Coronary artery (tissue), 2 donors: ENCODE measurements around the gene CCS.

ENCODE experiments used
- DNase-seq: peaks from one replicate; pipeline ENCODE4 v3.0.0-alpha.2; 2017; ENCODE audit warnings: low spot score
- H3K27ac ChIP-seq, 2 donors: fragments of 200-600 bp; sonication (generic); one replicate each; pipeline ENCODE4 v1.5.1; 2016 to 2019
- H3K4me3 ChIP-seq: fragments of 200-600 bp; sonication (generic); 2 replicates; pipeline ENCODE4 v1.5.1; 2016; ENCODE audit warnings: mild to moderate bottlenecking, moderate library complexity
- CTCF ChIP-seq: fragments of 200-600 bp; sonication (generic); IDR thresholded peaks from one replicate; pipeline ENCODE4 v1.5.1; 2019; ENCODE audit warnings: antibody characterized with exemption

The CCS gene

DNA sequence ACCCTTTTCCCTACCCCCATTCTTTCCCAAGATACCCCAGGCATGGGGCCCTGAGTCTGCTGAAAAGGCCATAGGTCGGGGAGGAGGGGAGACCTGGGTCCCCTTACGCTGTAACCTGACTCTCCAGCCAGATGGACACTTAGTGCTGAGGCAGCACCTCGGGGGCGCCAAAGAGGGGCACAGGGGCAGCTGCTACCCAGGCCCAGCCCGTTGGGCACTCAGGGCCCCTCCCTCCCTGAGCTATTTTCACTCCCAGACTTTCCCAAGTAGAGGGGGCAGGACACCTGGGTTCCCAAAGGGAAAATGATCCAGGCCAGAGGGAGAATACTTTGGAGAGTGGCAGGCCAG is 45.3 kb upstream of the CCS start:
- H3K27ac ChIP-seq, result peak overlapping the region in 1 of 2 donors; percentile 89
- TF ChIP-seq CTCF, result no peak
- DNase-seq, result no peak
- H3K4me3 ChIP-seq, result no peak overlapping the region

DNA sequence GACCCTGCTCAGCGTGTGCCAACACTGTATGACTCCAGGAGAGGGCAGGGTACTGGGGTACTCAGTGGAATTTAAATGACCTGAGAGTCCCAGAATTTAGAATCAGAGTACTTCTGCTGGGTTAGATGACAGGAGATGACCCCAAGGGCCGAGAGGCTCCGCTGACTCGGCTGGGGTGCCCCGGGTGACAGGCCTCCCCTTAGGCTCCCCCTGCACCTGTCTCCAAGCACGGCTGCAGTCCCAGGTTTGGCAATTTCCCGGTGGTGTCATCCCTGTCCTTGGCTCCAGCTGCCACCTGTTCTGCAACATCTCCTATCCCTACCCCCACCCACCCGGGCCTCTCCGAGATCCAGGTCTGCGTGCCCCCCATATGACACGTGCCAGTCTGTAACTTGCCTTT is 44.9 kb upstream of the CCS start:
- Histone ChIP-seq H3K4me3 (no peak overlapping the region), H3K27ac (no peak overlapping the region)
- no peak for TF ChIP-seq CTCF
- no peak for DNase-seq

DNA sequence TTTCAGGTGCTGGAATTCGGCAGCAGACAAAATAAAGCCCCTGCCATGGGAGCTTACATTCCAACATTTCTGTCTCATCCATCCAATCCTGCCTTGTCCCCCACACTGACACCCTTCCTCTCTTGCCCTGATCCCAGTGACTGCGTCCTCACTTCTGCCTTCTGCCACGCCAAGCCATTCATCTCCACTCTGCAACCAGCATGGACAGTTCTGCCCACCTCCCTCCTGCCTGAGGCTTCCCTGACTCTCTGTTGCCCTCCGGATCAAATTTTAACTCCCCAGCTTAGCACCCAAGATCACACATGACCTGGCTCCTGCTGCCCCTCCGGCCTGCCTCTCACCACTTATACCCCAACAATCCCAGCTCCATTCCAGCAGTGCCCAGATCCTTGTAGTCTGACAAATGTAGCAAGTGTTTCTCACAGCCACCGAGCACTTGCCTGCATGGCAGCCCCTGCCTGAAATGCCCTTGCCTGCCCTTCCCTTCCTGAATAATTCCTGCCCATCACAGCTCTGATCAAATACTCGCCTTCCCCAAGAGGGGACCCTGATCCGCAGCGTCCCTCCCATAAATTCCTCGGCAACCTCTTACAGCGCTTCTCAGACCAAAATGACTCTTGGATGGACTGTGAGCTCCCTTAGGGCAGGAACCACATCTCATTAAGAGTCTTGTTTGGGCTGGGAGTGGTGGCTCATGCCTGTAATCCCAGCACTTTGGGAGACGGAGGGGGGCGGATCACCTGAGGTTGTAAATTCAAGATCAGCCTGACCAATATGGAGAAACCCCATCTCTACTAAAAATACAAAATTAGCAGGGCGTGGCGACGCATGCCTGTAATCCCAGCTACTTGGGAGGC is 44.0 kb upstream of the CCS start:
- no peak for DNase-seq
- no peak for TF ChIP-seq CTCF
- Histone ChIP-seq H3K27ac (no peak overlapping the region), H3K4me3 (no peak overlapping the region)

- TF ChIP-seq CTCF, result no peak
- no peak overlapping the region for H3K27ac ChIP-seq
- no peak overlapping the region for H3K4me3 ChIP-seq
- no peak for DNase-seq
Measured at GRCh38 chr11:66549696-66550095, 43.3 kb upstream of the CCS start.

GRCh38 chr11:66550887-66551286 is 42.1 kb upstream of the CCS start:
- H3K4me3 ChIP-seq, result no peak overlapping the region
- no peak for DNase-seq

DNA sequence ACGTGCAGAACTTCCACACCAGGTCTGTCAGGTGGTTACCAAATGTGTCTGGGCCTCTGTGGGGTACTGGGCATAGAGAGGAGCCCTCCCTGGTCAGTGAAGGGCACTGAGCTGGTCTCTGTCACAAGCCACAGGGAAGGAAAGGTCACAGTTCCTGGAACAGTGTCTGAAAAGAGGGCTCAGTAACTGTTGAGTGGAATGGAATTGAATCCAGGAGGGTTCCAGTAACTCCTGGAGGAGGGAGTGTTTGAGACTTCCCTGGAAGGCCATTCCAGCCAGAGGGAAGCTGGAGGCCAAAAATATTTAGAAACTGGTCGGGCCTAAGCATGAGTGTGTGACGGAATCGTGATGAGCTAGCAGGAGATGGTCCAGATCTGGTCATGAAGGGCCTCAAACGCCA is 38.4 kb upstream of the CCS start:
- no peak for TF ChIP-seq CTCF
- H3K27ac ChIP-seq, result peak overlapping the region in 1 of 2 donors; percentile 35
- no peak for DNase-seq
- no peak overlapping the region for H3K4me3 ChIP-seq

More at GRCh38 chr11:66550887-66551286, 42.1 kb upstream of the CCS start:
- no peak overlapping the region for H3K27ac ChIP-seq
- TF ChIP-seq CTCF, result no peak

DNA sequence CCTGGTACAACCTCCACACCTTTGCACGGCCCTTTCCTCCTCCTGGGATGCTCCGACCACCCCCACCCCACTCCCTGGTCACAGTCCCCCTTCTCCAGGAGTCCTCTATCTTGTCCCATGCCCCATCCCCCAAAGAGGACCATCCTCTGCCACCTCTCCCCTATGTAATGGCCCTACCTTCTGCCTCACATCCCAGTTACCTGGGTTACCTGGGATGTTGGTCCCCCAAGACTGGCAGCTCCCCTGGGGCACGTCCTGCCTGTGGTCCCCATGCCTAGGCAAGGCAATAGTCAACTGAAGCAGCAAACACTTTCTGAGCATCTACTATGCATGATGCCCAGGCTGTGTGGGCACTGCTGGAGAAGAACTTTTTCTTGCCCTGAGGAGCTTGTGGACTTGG is 37.6 kb upstream of the CCS start:
- DNase-seq, result no peak
- TF ChIP-seq CTCF, result no peak
- no peak overlapping the region for H3K4me3 ChIP-seq

More for the DNA sequence above, 37.6 kb upstream of the CCS start:
- no peak overlapping the region for H3K27ac ChIP-seq
